IPS DF 4.7 (cell line): ENCODE results near the gene RASL10B.

Experiments used
- DNase-seq: peaks from one replicate; pipeline ENCODE4 v3.0.0-alpha.2; 2013; ENCODE audit warnings: low spot score; ENCODE audit errors: extremely low read depth

Gene RASL10B

GRCh38 chr17:35764123-35764991 is 32.9 kb downstream of the RASL10B start:
- DNase-seq, result no peak

- DNase-seq, result no peak
Measured at GRCh38 chr17:35765086-35765710, 33.8 kb downstream of the RASL10B start.

- no peak for DNase-seq
Measured at GRCh38 chr17:35765756-35766488, 34.5 kb downstream of the RASL10B start.

GRCh38 chr17:35766489-35766877 is 35.0 kb downstream of the RASL10B start:
- DNase-seq, result no peak

- DNase-seq, result no peak
Measured at GRCh38 chr17:35766903-35767510, 35.6 kb downstream of the RASL10B start.

- no peak for DNase-seq
Measured at GRCh38 chr17:35768797-35769196, 37.4 kb downstream of the RASL10B start.

- no peak for DNase-seq
Measured at GRCh38 chr17:35769895-35770486, 38.6 kb downstream of the RASL10B start.

GRCh38 chr17:35773129-35773528 is 41.7 kb downstream of the RASL10B start:
- no peak for DNase-seq

- no peak for DNase-seq
Measured at GRCh38 chr17:35773679-35774425, 42.4 kb downstream of the RASL10B start.

GRCh38 chr17:35774499-35774898 is 43.1 kb downstream of the RASL10B start:
- no peak for DNase-seq

- DNase-seq, result no peak
Measured at GRCh38 chr17:35775039-35775438, 43.6 kb downstream of the RASL10B start.

GRCh38 chr17:35775583-35775982 is 44.1 kb downstream of the RASL10B start:
- no peak for DNase-seq

GRCh38 chr17:35778641-35779196 is 47.3 kb downstream of the RASL10B start:
- DNase-seq, result no peak

- no peak for DNase-seq
Measured at GRCh38 chr17:35780950-35781349, 49.5 kb downstream of the RASL10B start.

GRCh38 chr17:35784895-35785294 is 53.5 kb downstream of the RASL10B start:
- no peak for DNase-seq

- DNase-seq, result no peak
Measured at GRCh38 chr17:35786941-35787432, 55.5 kb downstream of the RASL10B start.

- DNase-seq, result no peak
Measured at GRCh38 chr17:35788477-35789368, 57.3 kb downstream of the RASL10B start.

- DNase-seq, result no peak
Measured at GRCh38 chr17:35790841-35791240, 59.4 kb downstream of the RASL10B start.
